DND-41 (cell line): ENCODE data around the gene TMCO4.

Source experiments
- CTCF ChIP-seq: IDR thresholded peaks from 2 replicates; pipeline ENCODE4 v1.5.1; 2012; ENCODE audit warnings: borderline replicate concordance, low read length, moderate library complexity, mild to moderate bottlenecking; ENCODE audit not compliant: poor library complexity, severe bottlenecking; ENCODE audit errors: extremely low read depth
- EZH2 ChIP-seq: IDR thresholded peaks from 3 replicates; pipeline ENCODE4 v1.6.1; 2012; ENCODE audit warnings: borderline replicate concordance, low read depth, mild to moderate bottlenecking, moderate library complexity, low read length, inconsistent platforms; ENCODE audit not compliant: severe bottlenecking

- TF ChIP-seq CTCF: no peak
- no peak for TF ChIP-seq EZH2
Observed at GRCh38 chr1:19817160-19817559, 17.4 kb upstream of the TMCO4 start.
